Measurements from ENCODE around the gene FNDC3A. TPM values are rescaled to one million over a fixed set of nuclear protein-coding genes. Genes with fewer than 3 reads are reported as not detected.
"Not testable (repeated sequence)": the region's sequence is repeated elsewhere in the genome, so short reads cannot be mapped to it uniquely, and the experiment has no call there.

Gene FNDC3A
- total RNA-seq, 1 experiment from 2014 or later: 38.4 TPM

DNA sequence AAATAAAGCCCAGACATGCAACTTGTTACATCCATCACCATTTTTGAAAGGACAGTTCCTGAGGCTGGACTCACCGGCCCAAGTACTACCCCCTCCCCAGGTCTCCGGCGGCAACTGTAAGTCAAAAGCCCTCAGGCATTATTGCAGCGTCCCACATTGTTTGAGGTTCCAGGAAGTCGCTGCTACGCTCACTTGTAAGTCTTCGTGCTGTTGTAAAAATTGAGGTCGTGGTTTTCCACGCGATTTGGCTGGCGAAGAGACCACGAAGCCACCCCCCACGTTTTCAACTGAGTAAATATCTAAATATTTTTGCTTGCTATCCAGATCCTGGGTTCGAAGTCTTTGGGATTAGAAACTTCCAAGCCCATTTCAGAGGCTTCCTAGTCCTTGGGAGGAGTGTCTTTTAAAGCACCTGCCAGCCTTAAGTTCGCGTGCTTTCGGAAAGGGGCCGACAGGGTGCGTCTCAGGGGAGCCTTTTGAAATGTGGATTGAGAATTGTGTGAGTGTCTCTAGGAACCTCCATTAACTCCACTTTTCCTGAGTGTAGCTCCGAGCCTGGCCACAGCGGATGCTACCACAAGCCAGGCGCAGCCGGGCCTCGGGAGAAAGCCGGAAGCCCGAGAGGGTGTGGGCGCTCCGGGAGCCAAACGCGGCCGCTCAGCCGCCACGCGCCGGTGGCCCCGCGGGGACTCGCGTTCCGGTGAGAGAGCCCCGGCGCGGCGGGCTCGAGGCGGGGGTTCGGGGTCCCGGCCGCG is 434 bp upstream of the FNDC3A start:
- DNase-seq (ENCODE audit: low spot score): peak; percentile 63
- in situ Hi-C loops (cut with HindIII; ENCODE audit: low sequenced_read_pairs): loop anchor here (10.0 kb wide), 1 partner anchor 80 kb away; no protein-coding TSS in a partner anchor

DNA sequence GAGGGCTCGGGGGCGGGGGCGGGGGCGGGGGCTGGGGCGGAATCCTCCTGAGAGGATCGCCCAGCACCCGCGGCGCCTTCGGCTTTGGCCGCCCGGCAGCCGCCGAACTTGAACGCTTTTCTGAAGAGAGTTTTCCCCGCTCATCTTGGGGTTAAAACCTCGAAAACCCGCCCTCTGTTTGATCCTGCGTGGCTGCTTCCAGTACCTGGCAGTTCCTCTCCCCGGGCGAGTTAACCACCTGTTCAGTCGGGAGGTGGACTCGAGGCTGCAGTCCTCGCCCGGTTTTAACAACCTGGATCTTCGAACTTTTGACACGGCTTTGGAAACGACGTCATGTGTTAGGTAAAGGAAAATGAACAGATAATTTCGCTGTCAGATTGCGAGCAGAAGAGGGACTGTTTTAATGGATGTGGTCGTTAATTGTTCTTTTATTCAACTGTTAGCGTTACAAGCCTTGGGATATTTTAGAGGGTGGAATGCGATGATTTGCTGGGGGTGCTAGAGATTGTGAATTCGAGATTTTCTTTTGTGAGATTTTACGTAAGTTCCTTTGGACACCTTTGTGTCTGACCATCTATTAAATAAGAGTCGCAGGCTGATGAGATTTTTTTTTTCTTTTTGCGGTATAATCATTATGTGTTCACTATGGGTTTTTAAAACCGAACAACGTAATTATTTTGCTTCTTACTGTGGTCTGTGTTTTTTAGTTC is 1.0 kb downstream of the FNDC3A start:
- in situ Hi-C loops (cut with HindIII; ENCODE audit: low sequenced_read_pairs): loop anchor here (10.0 kb wide), 1 partner anchor 82 kb away; no protein-coding TSS in a partner anchor
- DNase-seq (ENCODE audit: low spot score): peak; percentile 82

DNA sequence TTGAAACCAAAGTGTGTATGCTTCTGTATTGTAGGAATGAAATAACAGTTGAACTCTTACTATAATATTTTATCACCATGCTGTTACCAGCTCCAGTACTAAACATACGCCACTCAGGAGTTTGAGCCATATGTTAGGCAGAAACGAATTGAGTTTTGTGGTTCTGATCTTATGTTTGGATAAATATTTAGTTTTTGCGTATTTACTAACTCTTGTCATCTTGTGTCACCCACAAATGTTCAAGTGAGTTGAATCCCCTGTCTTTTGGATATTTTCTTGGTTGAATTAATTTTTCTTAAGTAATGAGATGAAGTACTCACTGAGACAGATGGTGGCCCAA is 1.5 kb downstream of the FNDC3A start:
- in situ Hi-C loops (cut with HindIII; ENCODE audit: low sequenced_read_pairs): loop anchor here (10.0 kb wide), 1 partner anchor 82 kb away; no protein-coding TSS in a partner anchor
- DNase-seq (ENCODE audit: low spot score): peak; percentile 37

DNA sequence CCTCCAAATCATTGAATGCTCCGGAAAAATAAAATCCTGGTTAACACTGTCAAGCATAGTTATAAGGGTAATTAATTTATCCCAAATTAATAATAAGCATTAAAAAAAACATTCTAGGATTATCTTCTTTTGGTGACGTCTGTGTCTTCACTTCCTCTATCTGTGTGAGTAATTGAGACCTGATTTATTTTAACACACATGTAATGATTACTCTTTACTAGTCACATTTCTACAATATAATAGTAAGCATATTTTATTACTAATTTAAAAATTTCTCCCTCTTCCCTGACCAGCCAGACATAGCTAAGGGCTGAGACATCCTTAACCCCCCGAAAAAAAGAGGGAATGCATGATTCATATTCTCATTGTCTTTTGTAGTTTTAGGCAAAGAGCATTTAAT is 2.3 kb downstream of the FNDC3A start:
- DNase-seq (ENCODE audit: low spot score): no peak
- in situ Hi-C loops (cut with HindIII; ENCODE audit: low sequenced_read_pairs): loop anchor here (10.0 kb wide), 1 partner anchor 83 kb away; no protein-coding TSS in a partner anchor

DNA sequence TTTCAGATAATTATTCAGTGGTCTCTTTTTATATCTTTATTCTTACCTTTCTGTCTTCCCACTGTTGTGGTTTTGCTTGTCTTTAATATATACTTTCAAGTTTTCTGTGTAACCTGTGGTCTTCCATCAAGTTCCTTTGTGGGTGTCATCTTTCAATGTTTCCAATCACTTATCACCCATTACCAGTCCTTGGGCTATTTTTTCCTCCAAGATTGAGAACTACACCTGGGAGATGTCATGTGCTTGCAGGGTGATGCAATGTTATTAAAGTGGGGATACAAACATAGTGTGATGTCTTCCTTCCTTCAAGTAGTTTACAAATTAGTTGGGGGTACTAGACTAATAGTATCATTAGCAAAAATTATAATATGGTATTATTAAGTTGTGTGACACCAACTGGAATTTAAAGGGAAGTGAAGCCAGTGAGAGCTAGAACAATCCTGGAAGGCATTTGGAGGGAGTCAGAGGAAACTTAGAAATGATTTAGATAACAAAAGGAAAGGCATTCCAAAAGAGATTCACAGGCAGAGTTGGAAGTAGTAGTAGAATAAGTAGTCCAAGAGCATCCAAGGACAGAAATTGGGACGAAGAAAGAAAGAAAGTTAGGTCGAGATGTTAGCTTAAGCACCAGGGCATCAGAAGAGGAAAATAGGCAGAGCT is 3.4 kb downstream of the FNDC3A start:
- DNase-seq (ENCODE audit: low spot score): no peak
- in situ Hi-C loops (cut with HindIII; ENCODE audit: low sequenced_read_pairs): loop anchor here (10.0 kb wide), 1 partner anchor 84 kb away; no protein-coding TSS in a partner anchor

DNA sequence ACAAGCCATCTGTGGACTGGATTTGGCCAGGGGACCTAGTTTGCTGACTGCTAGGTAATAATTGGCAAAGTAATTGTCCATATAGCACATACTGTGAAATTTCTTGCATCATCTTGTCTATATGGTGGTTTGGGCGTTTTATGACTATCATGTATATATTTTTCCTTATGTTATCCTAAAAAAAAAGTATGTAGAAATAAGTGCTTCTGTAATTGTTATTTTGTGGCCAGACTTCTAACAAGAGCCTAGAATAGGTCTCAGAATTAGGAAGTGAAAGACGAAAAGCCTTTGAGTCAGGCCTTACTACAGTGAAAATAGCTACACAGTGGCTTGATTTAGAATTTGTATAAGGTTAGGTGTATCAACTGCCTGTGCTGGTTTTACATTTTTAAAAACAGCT is 4.2 kb downstream of the FNDC3A start:
- DNase-seq (ENCODE audit: low spot score): no peak
- in situ Hi-C loops (cut with HindIII; ENCODE audit: low sequenced_read_pairs): loop anchor here (10.0 kb wide), 1 partner anchor 85 kb away; no protein-coding TSS in a partner anchor

DNA sequence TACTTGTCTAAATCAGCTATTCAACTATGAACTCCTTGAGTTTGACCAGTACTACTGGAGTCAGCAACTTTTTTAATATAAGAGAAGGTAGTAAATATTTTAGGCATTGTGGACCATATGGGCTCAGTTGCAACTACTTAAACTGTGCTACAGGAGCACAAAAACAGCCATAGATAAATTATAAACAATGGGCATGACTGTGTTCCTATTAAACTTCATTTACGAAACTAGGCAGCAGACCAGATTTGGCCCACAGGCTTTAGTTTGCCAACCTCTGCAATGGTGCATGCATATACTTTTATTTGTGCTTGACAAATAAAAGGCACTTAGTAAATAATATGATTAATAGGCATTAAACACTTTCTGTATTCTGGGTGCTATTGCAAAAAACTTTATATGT is 7.6 kb downstream of the FNDC3A start:
- no peak for DNase-seq (ENCODE audit: low spot score)
- in situ Hi-C loops (cut with HindIII; ENCODE audit: low sequenced_read_pairs): no loop called here

DNA sequence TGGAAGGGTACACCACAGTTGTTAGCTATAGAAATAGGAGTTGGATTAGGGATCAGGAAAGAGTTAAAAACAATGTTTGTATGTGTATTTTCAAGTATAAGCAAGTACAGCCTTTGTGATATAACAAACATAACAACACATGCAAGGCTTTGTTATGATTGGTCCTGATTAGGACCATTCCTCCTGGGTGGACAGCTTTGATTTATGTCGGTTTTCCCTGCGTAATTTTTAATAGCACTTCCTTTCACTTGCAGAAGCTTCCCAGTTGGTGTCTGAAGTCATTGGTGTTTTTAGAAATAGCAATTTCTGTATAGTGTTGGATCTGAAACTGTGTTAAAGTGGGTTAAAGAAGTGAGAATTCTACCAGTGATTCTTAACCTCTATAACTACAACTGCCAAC is 10.0 kb downstream of the FNDC3A start:
- in situ Hi-C loops (cut with HindIII; ENCODE audit: low sequenced_read_pairs): no loop called here
- no peak for DNase-seq (ENCODE audit: low spot score)

DNA sequence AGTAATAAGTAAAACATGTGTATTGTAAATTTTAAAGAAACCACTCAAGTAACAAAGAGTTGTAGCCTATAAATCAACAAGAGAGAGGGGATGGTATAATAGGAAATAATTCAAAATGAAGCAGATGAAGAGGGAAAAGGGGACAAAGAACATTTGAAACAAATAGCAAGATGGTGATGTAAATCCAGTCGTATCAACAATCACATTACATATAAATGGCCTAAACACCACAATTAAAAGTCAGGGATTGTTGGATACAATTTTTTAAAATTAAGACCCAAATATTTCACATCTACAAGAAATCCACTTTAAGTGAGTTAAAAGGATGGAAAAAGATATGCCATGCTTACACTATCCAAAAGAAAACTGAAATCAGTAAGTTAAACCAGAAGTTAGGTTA is 15.2 kb downstream of the FNDC3A start:
- DNase-seq (ENCODE audit: low spot score): no peak
- in situ Hi-C loops (cut with HindIII; ENCODE audit: low sequenced_read_pairs): no loop called here

DNA sequence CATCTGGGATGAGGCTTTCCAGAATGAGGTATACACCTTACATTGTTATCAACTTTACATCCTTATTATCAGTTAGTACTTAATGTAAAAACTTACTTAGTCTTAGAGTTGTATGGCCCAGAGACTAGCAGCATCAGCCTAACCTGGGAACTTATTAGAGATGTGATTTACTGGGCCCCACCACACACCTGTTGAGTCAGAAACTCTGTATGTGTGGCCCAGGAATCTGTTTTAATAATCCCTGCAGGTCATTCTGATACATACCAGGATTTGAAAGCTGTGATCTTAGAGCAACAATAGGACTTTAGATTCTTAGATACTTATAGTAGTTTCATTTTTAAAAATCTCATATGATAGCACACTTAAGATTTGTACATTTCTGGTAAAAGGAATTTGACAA is 17.4 kb downstream of the FNDC3A start:
- in situ Hi-C loops (cut with HindIII; ENCODE audit: low sequenced_read_pairs): no loop called here

DNA sequence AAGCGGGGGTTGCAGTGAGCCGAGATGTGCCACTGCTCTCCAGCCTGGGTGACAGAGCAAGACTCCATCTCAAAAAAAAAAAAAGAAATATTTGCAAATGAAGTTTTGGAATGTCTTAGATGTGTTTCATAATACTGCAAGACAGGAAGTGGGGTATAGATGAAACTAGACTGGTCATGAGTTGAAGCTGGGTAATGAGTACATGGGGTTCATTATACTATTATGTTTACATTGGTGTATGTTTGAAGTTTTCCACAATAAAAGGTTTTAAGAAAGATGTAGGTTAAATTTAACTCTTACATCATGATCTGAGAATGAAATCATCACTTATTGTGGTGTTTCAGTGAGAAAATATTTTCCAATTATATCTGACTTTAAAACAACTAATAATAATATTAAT is 19.0 kb downstream of the FNDC3A start:
- DNase-seq (ENCODE audit: low spot score): no peak
- in situ Hi-C loops (cut with HindIII; ENCODE audit: low sequenced_read_pairs): no loop called here

More for the DNA sequence above, 17.4 kb downstream of the FNDC3A start:
- DNase-seq (ENCODE audit: low spot score): no peak

DNA sequence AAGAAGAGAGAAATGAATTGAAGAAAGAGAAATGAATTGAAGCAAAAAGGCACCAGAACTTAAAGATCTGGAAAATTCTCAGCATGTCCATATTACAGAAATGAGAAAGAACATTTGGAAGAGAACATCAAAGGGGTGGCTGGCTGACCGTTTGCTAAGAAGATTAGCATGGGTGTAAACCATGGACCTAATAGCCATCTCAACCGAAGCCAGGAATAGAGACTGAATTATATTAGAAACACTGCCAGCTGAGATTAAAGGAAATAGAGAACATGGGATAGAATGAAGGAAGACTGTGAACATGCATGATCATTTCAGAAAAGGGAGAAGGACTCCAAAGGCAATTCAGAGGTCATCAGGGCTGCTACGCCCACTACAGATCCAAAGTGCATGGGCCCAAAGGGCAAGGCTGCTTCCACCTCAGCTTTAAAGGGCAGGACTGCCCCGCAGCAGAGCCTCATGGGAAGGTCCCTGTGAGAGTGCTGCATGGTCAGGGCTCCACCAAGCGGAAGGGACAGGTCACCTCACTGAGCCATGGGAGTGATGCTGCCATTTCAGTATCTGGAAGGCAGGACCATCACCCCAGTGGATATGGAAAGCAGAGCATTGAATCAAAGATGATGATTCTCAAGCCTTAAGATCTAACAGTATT is 23.1 kb downstream of the FNDC3A start:
- in situ Hi-C loops (cut with HindIII; ENCODE audit: low sequenced_read_pairs): no loop called here
- no peak for DNase-seq (ENCODE audit: low spot score)

DNA sequence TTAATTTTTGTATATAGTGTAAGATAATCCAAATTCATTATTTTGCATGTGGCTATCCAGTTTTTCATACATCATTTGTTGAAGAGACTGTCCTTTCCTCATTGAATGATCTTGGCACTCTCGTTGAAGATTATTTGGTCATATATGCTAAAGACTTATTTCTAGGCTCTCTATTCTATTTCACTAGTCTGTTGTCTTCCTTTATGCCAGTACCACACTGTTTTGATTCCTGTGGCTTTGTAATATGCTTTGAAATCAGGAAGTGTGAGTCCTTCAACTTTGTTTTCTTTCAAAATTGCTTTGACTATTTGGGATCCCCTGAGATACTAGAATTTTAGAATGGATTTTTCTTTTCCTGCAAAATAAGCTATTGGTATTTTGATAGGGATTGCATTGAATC is 24.5 kb downstream of the FNDC3A start:
- DNase-seq (ENCODE audit: low spot score): no peak
- in situ Hi-C loops (cut with HindIII; ENCODE audit: low sequenced_read_pairs): no loop called here

DNA sequence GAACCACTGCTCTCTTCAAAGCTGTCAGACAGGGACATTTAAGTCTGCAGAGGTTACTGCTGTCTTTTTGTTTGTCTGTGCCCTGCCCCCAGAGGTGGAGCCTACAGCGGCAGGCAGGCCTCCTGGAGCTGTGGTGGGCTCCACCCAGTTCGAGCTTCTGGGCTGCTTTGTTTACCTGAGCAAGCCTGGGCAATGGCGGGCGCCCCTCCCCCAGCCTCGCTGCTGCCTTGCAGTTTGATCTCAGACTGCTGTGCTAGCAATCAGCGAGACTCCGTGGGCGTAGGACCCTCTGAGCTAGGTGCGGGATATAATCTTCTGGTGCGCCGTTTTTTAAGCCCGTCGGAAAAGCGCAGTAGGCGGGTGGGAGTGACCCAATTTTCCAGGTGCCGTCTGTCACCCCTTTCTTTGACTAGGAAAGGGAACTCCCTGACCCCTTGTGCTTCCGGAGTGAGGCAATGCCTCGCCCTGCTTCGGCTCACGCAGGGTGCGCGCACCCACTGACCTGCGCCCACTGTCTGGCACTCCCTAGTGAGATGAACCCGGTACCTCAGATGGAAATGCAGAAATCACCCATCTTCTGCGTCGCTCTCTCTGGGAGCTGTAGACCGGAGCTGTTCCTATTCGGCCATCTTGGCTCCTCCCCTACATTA is 43.4 kb downstream of the FNDC3A start:
- in situ Hi-C loops (cut with HindIII; ENCODE audit: low sequenced_read_pairs); DNase-seq (ENCODE audit: low spot score): not testable (repeated sequence)

DNA sequence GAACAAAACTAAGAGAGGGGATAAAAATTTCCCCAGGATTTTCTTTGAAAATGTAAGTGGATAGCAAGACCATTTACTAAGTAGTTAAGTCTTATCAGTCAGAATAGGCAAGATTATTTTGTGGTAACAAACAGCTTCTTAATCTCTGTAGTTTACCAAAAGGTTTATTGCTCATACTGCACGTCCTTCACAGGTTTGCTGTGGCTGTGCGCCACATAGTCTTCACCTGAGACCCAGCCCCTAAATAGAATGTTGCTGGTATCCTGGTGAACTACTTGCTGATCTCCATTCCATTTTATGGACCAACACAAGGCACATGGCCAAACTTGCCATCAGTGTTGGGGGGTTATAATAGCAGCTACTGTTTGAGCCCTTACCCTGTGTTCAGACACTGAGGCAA is 44.6 kb downstream of the FNDC3A start:
- in situ Hi-C loops (cut with HindIII; ENCODE audit: low sequenced_read_pairs): no loop called here
- no peak for DNase-seq (ENCODE audit: low spot score)

DNA sequence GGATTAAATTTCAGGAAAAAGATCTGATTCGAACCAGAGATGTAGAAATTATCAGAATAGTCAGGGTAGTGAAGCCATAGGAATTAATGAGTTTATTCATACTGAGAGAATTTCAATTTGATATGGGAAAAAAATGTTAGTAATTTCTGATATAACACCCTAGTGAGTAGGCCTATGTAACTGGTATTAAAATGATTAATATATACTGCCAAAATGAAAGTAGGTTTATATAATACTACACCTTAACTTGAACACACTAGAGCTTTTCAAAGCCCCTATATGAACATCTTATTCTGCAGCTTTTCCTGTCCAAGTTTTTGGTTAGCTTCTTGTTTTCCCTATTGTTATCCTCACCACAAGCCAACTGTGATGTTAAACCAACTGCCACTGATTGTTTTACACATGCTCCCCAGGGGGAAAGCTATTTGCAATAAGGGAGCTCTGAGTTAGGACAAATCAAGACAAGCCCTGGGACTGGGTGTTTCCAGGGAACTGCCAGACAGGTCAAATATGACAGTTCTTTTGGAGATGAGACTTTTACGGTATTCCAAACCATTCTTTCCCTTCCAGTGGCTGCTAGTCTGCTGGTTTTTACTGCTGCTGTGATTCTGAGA is 45.3 kb downstream of the FNDC3A start:
- no peak for DNase-seq (ENCODE audit: low spot score)
- in situ Hi-C loops (cut with HindIII; ENCODE audit: low sequenced_read_pairs): no loop called here

DNA sequence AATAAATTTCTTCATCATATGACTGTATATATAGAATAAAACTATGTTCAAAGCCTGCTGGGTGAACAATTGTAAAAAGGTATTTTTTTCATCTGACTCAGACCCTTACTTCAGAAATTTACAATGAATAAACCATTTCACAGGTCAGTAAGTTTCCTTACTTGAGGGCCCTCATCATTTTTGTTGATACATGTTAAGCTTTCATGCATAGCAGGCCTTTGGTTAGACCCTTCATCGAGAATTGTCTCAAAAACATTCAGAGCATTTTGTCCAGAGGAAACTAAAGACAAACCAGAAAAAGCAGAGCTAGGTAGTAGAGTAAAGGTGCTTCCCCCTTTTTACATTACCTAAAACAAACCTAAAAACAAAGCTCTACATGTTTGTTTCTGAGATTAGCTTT is 46.2 kb downstream of the FNDC3A start:
- in situ Hi-C loops (cut with HindIII; ENCODE audit: low sequenced_read_pairs): no loop called here

DNA sequence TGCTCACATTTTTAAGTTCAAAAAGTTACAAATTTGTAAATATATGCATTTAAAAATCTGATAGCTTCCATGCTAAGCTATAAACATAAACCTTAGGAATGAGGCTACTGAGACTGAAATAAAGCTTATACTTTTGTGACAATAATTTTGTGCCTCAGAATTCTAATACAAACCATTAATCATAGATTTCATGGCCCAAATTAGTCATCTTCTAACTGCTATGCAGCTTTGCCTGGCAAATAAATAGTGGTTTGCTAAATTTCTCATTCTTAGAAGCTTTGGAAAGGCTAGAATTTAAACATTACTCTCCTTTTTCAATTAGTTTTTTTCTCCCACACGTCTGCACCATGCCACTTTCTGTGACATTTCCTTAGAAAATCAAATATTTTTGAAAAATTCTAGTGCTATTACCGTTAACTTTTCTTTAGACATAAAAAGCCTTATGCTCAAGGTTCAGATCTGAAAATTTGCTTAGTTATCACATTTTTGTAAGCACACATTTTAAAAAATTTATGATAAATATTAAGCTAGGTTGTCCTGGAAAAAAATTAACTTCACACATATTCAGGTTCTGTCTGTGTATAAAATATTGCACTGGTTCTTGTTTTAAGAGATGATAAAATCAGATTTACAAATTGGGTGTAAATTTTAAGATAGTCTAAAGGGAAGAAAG is 46.9 kb downstream of the FNDC3A start:
- no peak for DNase-seq (ENCODE audit: low spot score)
- in situ Hi-C loops (cut with HindIII; ENCODE audit: low sequenced_read_pairs): no loop called here

More for the DNA sequence above, 46.2 kb downstream of the FNDC3A start:
- DNase-seq (ENCODE audit: low spot score): no peak

Data from G401 (cell line).